Mammary epithelial cell (primary cell): ENCODE data around the gene SOCS7.

ENCODE experiments used
- CTCF ChIP-seq, 2 donors: IDR thresholded peaks in 1 of 2; conservative IDR thresholded peaks in 1 of 2; 2 replicates each; pipeline ENCODE4 v1.5.1; 2011 to 2012; ENCODE audit warnings: inconsistent platforms in 2 of 2, low read length in 2 of 2, mild to moderate bottlenecking in 2 of 2, control low read depth in 1 of 2, low read depth in 1 of 2; ENCODE audit not compliant: insufficient read depth in 1 of 2; ENCODE audit errors: extremely low read depth in 1 of 2
- EZH2 ChIP-seq: IDR thresholded peaks from 2 replicates; pipeline ENCODE4 v1.6.1; 2012; ENCODE audit warnings: low read length, inconsistent platforms, borderline replicate concordance

- TF ChIP-seq CTCF (conservative IDR thresholded peaks at IDR 0.05 in 1 of 2, IDR thresholded peaks at IDR 0.05 in 1 of 2; ENCODE audit: extremely low read depth in 1 of 2, insufficient read depth in 1 of 2, low read depth in 1 of 2, low read length in 2 of 2), result no peak
- no peak for TF ChIP-seq EZH2
Measured at GRCh38 chr17:38329808-38330730, 21.6 kb upstream of the SOCS7 start.
